ENCODE data around the gene CHFR. TPM values are rescaled to one million over a fixed set of nuclear protein-coding genes. Genes with fewer than 3 reads are reported as not detected.

The CHFR gene
- total RNA-seq, 4 donors from 2014 or later = 10.8 to 19.6 (median 12.1) TPM

GRCh38 chr12:132872975-132873421 is 14.4 kb downstream of the CHFR start:
- TF ChIP-seq POLR2A (IDR thresholded peaks at IDR 0.05) (no peak), CTCF (IDR thresholded peaks at IDR 0.05 in 4 of 5, conservative IDR thresholded peaks at IDR 0.05 in 1 of 5) (no peak)
- Histone ChIP-seq H3K9me3 (no peaks in the 10 kb centered on the region), H3K4me3 (no peak overlapping the region), H3K36me3 (peaks cover 0 to 63% of the 10 kb centered on the region in 2 donors), H3K27ac (no peak overlapping the region), H3K4me1 (no peaks in the 10 kb centered on the region), H3K27me3 (no peaks in the 10 kb centered on the region)
- ATAC-seq (no peak), DNase-seq (no peak)
- intact Hi-C loops (cut with DNase I; ENCODE audit: low total_unique reads) = no loop called here
- in situ Hi-C loops (cut with MboI; ENCODE audit: low sequenced_read_pairs in 4 of 4) = no loop called here

- Histone ChIP-seq H3K27me3 (no peaks in the 10 kb centered on the region), H3K4me3 (no peak overlapping the region), H3K4me1 (no peaks in the 10 kb centered on the region), H3K27ac (no peak overlapping the region), H3K36me3 (peaks cover 0 to 69% of the 10 kb centered on the region in 2 donors), H3K9me3 (no peaks in the 10 kb centered on the region)
- ATAC-seq (no peak), DNase-seq (no peak)
- intact Hi-C loops (cut with DNase I; ENCODE audit: low total_unique reads) (no loop called here), in situ Hi-C loops (cut with MboI; ENCODE audit: low sequenced_read_pairs in 4 of 4) (no loop called here)
- TF ChIP-seq POLR2A (IDR thresholded peaks at IDR 0.05) = no peak
- no peak for TF ChIP-seq CTCF (IDR thresholded peaks at IDR 0.05 in 4 of 5, conservative IDR thresholded peaks at IDR 0.05 in 1 of 5)
Measured at GRCh38 chr12:132872073-132872855, 15.1 kb downstream of the CHFR start.

- ATAC-seq (no peak), DNase-seq (no peak)
- H3K9me3 ChIP-seq = no peaks in the 10 kb centered on the region
- in situ Hi-C loops (cut with MboI; ENCODE audit: low sequenced_read_pairs in 4 of 4) (no loop called here), intact Hi-C loops (cut with DNase I; ENCODE audit: low total_unique reads) (no loop called here)
- no peak overlapping the region for H3K4me3 ChIP-seq
- no peak overlapping the region for H3K27ac ChIP-seq
- no peaks in the 10 kb centered on the region for H3K4me1 ChIP-seq
- TF ChIP-seq CTCF (IDR thresholded peaks at IDR 0.05 in 4 of 5, conservative IDR thresholded peaks at IDR 0.05 in 1 of 5) (no peak), POLR2A (IDR thresholded peaks at IDR 0.05) (no peak)
- H3K27me3 ChIP-seq = no peaks in the 10 kb centered on the region
- H3K36me3 ChIP-seq = peaks cover 0 to 54% of the 10 kb centered on the region in 2 donors
Measured at GRCh38 chr12:132869551-132869950, 17.9 kb downstream of the CHFR start.

- H3K4me1 ChIP-seq = no peaks in the 10 kb centered on the region
- H3K36me3 ChIP-seq = peaks cover 0 to 48% of the 10 kb centered on the region in 2 donors
- H3K9me3 ChIP-seq = no peaks in the 10 kb centered on the region
- H3K27me3 ChIP-seq = no peaks in the 10 kb centered on the region
- no peak for TF ChIP-seq POLR2A (IDR thresholded peaks at IDR 0.05)
- no peak for TF ChIP-seq CTCF (IDR thresholded peaks at IDR 0.05 in 4 of 5, conservative IDR thresholded peaks at IDR 0.05 in 1 of 5)
- no peak for DNase-seq
- intact Hi-C loops (cut with DNase I; ENCODE audit: low total_unique reads) (no loop called here), in situ Hi-C loops (cut with MboI; ENCODE audit: low sequenced_read_pairs in 4 of 4) (no loop called here)
- no peak overlapping the region for H3K4me3 ChIP-seq
- H3K27ac ChIP-seq = peak overlapping the region in 1 of 4 donors; percentile 50
- peak in 1 of 2 donors; percentile 33 for ATAC-seq
Measured at GRCh38 chr12:132866251-132866828, 21.1 kb downstream of the CHFR start.
